Measurements from ENCODE around the gene TNFAIP8L1.
"Not testable (repeated sequence)": the region's sequence is repeated elsewhere in the genome, so short reads cannot be mapped to it uniquely, and the experiment has no call there.

The TNFAIP8L1 gene

DNA sequence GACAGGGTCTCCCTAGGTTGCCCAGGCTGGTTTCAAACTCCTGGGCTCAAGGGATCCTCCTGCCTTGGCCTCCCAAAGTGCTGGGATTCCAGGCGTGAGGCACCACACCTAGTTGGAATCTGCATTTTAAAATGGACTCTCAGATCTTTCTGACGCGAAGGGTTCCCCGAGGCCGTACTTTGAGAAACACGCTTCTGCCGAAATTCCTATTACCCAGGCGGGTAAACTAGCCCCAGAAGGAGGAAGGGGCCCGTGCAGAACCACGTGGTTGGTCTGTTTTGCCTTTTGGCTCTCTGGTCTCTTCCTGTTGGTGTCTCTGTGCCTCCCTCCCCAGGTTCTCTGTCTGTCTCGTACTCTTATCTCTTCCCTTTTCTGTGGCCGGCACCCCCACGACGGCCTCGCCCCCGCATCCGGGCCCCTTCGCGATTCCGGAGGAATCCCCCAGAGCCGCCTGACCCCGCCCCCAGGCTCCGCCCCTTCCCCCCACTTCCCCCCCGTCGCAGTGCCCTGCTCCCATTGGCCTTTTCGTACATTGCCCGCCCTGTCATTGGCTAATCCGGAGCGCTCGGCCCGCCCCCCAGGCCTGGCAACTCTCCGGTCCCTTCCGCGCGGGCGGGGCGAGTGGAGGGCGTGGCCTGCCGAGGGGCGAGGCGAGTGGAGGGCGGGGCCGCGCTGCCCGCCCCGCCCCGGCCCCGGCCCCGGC lies at the start of gene TNFAIP8L1:
TNFAIP8L1 (plus strand) TSS at position 689 of the 703 bp plus-strand sequence. CDS start 12,354 bp downstream, outside the sequence.
- peak; percentile 98 to 99 for DNase-seq (ENCODE audit: low read depth in 2 of 2)

GRCh38 chr19:4589579-4590410 lies 49.5 kb upstream of the TNFAIP8L1 start:
- DNase-seq (ENCODE audit: low read depth in 2 of 2), result no peak

DNA sequence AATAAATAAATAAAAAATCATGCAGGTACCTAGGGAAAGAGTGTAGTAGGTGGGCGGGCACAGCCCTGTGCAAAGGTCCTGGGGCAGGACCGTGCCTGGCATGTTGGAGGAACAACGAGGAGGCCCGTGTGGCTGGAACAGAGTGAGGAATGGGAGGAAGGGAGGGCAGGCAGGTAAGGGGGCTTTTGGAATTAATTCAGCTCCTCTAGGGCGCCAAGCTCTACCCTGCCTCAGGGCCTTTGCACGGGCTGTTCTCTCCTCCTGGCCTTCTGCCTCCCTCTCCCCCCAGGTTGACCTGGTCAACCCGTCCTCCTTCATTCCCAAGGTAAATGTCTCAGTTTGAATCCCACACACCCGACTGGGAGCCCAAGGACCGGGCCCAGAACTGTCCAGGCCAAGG lies 48.8 kb upstream of the TNFAIP8L1 start:
- no peak for DNase-seq (ENCODE audit: low read depth in 2 of 2)

- no peak for DNase-seq (ENCODE audit: low read depth in 2 of 2)
These were observed 48.0 kb upstream of the TNFAIP8L1 start for GRCh38 chr19:4591320-4591719.

DNA sequence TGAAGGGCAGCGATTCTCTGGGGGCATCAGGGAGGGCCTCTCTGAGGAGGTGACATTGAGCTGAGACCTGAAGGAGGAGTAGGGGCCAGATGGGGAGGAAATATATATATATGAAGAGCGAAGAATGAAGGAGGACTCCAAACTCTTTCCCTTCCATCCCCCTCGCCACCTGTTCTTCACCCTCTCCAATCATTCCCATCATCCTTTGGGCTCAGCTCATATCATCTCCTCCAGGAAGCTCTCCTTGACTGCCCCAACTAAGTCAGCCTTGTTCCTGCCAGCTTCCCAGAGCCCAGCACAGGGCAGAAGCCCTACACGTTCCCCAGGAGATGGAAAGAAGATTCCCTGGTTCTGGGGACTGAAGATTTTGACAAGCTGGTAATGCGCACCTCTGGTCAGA lies 46.9 kb upstream of the TNFAIP8L1 start:
- DNase-seq (ENCODE audit: low read depth in 2 of 2), result no peak

GRCh38 chr19:4593409-4593851 lies 45.9 kb upstream of the TNFAIP8L1 start:
- no peak for DNase-seq (ENCODE audit: low read depth in 2 of 2)

- no peak for DNase-seq (ENCODE audit: low read depth in 2 of 2)
These were observed 45.1 kb upstream of the TNFAIP8L1 start for GRCh38 chr19:4594201-4594600.

GRCh38 chr19:4595158-4595557 lies 44.2 kb upstream of the TNFAIP8L1 start:
- DNase-seq (ENCODE audit: low read depth in 2 of 2), result not testable (repeated sequence)

DNA sequence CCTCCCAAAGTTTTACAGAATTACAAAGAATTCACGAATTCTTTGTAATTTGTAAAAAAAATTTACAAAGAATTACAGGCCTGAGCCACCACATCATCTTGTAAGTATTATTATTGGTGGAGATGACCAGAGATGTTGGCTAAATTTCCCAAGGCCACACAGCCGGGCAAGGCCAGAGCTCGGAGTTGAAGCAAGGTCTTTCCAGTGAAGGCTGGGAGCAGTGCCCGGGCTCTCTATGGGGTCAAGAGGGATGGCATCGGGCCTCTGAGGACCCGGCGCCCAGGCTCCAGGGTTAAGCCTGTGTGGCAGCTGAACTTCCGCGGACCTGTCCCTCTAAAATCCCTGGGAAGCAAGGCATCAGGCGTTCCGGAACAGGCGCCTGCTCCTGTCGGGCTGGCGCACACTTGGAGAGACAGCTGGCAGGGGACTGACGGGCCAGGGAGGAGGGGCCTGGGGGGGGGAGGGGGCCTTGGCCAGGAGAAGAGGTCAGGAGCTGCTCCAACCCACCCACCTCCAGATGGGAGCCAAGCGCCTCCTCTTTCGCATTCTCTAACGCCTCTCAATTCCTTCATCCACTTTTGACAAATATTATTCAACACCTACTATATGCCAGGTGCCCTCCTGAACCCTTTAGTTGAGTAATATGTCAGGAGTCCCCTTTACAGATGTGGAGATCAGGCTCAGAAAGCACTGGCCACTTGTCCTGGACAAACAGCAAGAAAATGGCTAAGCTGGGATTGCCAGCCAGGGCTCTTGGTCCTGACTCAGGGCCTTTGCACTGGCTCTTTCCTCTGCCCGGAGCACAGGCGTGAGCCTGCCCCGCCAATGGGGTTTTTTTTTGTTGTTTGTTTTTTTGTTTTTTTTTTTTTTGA lies 43.0 kb upstream of the TNFAIP8L1 start:
- DNase-seq (ENCODE audit: low read depth in 2 of 2), result no peak

DNA sequence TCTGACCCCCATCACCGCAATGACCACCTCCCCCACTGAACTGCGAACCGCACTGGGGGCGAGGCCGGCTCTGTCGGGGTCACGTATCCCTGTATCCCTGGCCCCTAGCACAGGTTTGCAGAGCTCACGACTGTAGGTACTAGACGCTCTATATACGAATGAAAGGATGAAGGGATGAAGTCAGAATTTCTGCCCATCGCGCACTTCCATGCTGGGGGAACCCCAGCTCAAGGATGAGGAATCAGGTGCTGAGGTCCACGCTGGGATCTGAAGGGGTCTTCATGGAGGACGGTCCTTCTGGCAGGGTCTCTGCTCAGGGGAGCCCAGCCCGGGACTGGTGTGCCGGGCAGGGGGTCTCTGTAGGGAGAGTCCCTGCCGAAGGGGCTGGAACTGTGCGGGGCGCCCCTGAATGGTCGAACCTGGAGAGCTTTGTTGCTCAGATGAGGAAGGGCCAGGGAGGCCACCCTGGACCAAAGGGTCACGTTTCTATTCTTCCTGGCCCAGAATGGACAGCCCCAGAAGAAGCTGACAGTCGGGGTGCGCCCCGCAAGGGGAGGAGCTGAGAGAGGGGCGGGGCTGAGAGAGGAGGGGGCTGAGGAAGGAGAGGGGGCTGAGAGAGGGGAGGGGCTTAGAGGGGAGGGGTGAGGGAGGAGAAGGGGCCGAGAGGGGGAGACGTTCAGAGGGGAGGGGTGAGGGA lies 41.9 kb upstream of the TNFAIP8L1 start:
- DNase-seq (ENCODE audit: low read depth in 2 of 2), result no peak

DNA sequence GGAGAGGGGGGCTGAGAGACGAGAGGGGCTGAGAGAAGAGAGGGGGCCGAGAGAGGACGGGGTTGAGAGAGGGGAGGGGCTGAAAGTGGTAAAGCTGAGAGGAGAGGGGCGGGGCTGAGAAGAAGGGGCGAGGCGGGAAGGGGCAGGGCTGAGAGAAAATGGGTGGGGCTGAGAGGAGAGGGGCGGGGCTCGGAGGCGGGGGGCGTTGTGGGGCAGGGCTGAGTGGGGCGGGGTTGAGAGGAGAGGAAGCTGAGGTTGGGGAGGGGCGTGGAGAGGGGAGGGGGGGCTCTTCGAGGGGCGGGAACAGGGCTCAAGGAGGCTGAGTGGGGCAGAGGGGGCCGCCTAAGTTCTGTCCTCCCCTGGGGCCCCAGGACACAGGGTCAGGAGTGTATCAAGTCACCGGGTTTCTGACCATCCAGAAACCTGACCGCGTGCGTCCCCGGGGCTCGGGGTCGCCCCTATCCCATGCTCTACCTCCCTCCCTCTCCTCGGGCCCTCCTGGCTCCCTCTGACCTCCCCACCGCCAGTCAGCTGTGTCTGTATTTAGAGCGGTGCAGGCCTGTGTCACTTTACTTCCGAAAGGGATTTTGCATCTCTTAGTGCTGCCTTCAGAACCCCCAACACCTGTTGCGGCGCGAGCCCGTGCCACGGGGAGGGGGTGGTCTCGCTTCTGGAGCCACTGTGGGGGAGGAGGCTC lies 41.2 kb upstream of the TNFAIP8L1 start:
- DNase-seq (ENCODE audit: low read depth in 2 of 2), result peak; percentile 44 to 56

GRCh38 chr19:4598712-4599111 lies 40.6 kb upstream of the TNFAIP8L1 start:
- no peak for DNase-seq (ENCODE audit: low read depth in 2 of 2)

DNA sequence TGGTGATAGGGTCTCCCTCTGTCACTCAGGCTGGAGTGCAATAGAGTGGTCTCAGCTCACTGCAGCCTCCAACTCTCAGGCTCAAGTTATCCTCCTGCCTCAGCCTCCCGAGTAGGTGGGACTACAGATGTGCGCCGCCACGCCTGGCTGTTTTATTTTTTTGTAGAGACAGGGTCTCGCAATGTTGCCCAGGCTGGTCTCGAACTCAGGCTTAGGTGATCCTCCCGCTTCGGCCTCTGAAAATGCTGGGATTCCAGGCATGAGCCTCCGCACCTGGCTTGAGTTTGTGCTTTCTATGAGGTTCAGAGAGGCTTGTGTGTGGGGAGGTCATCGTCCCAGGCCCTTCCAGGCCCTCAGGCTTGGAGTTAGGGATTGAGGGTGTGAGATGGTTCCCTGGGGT lies 39.2 kb upstream of the TNFAIP8L1 start:
- DNase-seq (ENCODE audit: low read depth in 2 of 2), result no peak

- no peak for DNase-seq (ENCODE audit: low read depth in 2 of 2)
These were observed 38.4 kb upstream of the TNFAIP8L1 start for GRCh38 chr19:4600893-4601292.

DNA sequence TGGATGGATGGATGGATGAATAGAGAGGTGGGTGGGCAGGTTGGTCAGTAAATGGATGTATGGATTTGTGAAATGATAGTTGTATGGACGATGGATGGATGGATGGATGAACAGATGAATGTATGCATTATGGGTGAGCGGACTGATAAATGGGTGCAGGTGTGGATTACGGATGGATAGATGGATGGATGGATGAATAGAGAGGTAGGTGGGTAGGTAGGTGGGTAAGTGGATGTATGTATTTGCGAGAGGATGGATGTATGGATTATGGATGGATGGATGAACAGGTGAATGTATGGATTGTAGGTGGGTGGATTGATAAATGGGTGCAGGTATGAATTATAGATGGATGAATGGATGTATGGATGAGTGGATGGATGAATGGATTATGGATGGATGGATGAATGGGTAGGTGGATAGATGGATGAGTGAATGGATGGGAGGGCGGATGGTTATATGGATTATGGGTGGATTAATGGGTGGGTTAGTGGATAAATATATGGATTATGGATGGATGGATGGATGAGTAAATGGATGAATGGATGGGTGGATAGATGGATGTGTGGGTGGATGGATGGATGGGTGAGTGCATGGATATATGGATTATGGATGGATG lies 37.0 kb upstream of the TNFAIP8L1 start:
- DNase-seq (ENCODE audit: low read depth in 2 of 2), result no peak

DNA sequence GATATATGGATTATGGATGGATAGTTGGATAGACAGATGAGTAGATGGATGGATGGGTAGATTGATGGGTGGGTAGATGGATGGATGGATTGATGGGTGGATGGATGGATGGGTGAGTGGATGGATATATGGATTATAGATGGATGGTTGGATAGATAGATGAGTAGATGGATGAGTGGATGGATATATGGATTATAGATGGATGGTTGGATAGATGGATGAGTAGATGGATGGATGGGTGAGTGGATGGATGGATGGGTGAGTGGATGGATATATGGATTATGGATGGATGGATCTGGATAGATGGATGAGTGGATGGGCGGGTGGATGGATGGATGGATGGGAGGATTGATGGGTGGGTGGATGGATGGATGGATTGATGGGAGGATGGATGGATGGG lies 36.4 kb upstream of the TNFAIP8L1 start:
- no peak for DNase-seq (ENCODE audit: low read depth in 2 of 2)

DNA sequence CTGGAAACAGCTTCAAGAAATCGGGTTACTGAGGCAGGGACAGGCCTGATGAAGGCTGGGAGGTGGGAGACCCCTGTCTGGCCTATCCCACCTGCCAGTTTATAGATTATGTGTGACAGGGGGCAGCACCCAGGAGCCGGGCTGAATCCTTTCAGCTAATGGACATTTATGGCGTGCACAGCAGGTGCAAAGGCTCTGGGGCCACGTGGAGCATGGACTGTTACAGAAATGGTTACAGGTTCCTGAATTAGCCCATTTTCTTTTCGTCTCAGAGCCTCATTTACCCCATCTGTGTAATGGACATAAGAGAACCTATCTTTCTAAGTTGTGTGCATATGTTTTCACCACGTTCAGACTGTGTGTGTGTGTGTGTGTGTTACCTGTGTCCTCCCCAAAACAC lies 34.4 kb upstream of the TNFAIP8L1 start:
- no peak for DNase-seq (ENCODE audit: low read depth in 2 of 2)

- no peak for DNase-seq (ENCODE audit: low read depth in 2 of 2)
These were observed 33.1 kb upstream of the TNFAIP8L1 start for GRCh38 chr19:4606181-4606580.

- no peak for DNase-seq (ENCODE audit: low read depth in 2 of 2)
These were observed 32.2 kb upstream of the TNFAIP8L1 start for GRCh38 chr19:4606921-4607678.
